ENCODE data around the gene ASXL1.

- TF ChIP-seq POLR2AphosphoS5 (IDR thresholded peaks at IDR 0.05; ENCODE audit: borderline replicate concordance, low read depth, low read length): no peak
- TF ChIP-seq FOXP2 (optimal IDR thresholded peaks at IDR 0.05; ENCODE audit: control extremely low read depth, extremely low read length, insufficient read depth): no peak
Measured at GRCh38 chr20:32321390-32321789, 36.7 kb upstream of the ASXL1 start.
